ENCODE results near the gene KCNK15.

DNA sequence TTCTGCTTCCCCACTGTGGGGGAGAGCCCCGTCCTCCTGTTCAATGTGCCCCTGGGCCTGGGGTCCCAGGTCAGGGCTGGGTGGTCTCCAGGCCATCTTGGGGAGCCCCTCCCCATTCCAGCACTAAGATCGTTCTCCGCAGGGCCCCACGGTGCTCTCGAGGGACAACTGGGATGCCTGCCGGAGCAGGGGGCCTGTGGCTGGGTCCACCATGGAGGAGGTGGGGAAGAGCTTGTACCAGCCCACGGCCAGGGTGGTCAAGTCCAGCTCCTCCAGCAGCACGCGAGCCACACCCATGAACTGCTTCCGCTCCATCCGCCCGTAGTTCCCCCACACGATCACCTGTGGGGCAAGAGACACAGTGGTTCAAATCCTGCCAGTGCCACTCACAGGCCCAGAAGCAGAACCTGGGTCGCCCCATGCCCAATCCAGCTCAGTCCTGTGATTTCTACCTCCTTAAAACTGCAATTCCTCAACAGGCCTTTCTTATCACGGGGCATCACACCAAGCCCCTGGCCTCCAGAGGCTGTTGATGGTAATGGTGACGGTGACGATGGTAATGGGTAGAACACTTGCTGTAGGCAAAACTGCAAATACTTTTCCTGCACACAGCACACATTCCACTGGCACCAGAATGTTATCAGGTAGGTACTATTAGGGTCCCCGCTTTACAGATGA, 10.5 kb downstream of the KCNK15 start:
- TF ChIP-seq SIN3A (IDR thresholded peaks at IDR 0.05; ENCODE audit: borderline replicate concordance, insufficient read depth, low read length) (no peak), TAF1 (IDR thresholded peaks at IDR 0.05; ENCODE audit: borderline replicate concordance, insufficient read depth, low read length) (no peak)

Measured in PFSK-1 (cell line).